Neural cell (in vitro differentiated cells): ENCODE measurements around the gene PTGER1.

ENCODE experiments used
- CTCF ChIP-seq: fragments of 450-650 bp; IDR thresholded peaks from 2 replicates; pipeline ENCODE4 v1.5.1; 2014; ENCODE audit warnings: antibody characterized with exemption, mild to moderate bottlenecking, moderate library complexity; ENCODE audit not compliant: poor library complexity, severe bottlenecking
- SMC3 ChIP-seq: fragments of 450-650 bp; conservative IDR thresholded peaks from 2 replicates; pipeline ENCODE4 v1.6.1; 2014; ENCODE audit warnings: antibody characterized with exemption, mild to moderate bottlenecking, moderate library complexity; ENCODE audit not compliant: poor library complexity

DNA sequence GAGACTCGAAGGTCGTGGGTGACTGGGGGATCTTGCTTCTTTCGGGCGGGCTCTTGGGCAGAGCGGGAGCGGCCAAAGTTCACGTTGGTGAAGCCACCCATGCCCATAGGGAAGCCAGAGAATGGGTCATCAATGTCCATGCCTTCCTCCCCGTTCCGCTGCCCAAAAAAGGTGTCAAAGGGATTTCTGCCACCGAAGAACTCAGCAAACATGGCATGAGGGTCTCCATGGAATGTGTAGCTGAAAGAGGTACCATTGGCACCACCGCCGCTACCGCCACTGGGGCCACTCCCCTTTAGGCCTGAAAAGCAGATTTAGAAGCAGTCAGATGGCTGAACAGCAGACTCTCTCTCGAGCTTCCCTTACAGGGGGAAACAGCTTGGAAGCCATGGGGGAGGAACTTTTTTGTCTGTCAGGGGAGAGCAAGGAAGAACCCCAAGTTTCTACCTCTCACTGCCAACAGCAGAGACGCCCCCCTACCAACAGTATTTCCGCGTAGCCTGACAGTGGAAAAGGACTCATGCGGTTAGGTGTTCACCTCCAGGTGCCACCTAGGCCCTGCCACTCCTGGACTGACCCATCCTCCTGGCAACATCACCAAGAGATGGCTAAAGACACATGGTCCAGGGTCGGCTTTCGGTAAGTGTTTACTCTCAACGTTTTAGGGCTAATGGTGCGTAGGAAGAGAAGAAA lies 41.7 kb upstream of the PTGER1 start:
- TF ChIP-seq CTCF (no peak), SMC3 (no peak)
